ENCODE measurements around the gene KLRC4. TPM values are rescaled to one million over a fixed set of nuclear protein-coding genes. Genes with fewer than 3 reads are reported as not detected.
"Not testable (repeated sequence)": the region's sequence is repeated elsewhere in the genome, so short reads cannot be mapped to it uniquely, and the experiment has no call there.

KLRC4 gene
- total RNA-seq, 5 donors from 2014 or later (not counting 1 experiment from before 2014, with no cell fraction given) = 7.1 to 27.1 (median 17.3) TPM

DNA sequence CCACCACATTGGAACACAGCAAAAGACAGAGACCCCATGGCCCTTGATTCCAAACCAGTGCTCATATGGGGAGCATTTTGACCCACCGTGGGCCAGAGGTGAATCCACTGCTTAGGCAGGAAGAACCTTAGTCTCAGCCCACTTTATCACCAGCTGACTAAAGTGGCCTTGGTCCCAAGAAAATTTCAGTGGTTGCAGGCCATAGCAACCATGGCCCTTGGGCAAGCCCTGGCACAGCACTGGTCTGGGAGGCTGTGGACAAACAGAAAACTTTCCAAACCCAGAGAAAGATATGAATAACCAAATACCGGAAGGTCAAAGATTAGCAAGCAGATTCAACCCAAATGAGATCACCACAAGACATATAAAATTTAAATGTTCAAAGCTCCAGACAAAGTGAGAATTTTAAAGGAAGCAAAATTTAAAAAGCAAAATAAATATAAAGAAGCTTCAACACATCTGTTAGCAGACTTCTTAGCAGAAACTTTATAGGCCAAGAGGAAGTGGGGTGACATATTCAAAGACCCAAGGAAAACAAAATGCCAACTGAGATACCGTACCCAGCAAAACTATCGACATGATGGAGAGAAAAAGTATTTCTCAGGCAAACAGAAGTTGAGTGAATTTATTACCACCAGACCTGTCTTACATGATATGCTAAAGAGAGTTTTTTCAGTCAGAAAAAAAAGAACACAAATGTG is 27.5 kb downstream of the KLRC4 start:
- Histone ChIP-seq H3K9me3 (no peaks in the 10 kb centered on the region), H3K4me3 (ENCODE audit: control insufficient read depth in 1 of 2, extremely low read depth in 1 of 2, low read length in 1 of 2) (peak overlapping the region in 1 of 2 donors; percentile 26), H3K27me3 (replicated peaks in 1 of 2; ENCODE audit: control insufficient read depth in 2 of 2, extremely low read depth in 1 of 2, insufficient read depth in 2 of 2, low read length in 1 of 2) (no peaks in the 10 kb centered on the region), H3K4me1 (ENCODE audit: control insufficient read depth in 1 of 2, extremely low read depth in 1 of 2, insufficient read depth in 2 of 2, low read length in 2 of 2) (peaks cover 0 to 18% of the 10 kb centered on the region in 2 experiments), H3K27ac (ENCODE audit: low read length) (peak overlapping the region; percentile 14), H3K36me3 (ENCODE audit: control insufficient read depth in 2 of 2, extremely low read depth in 1 of 2, insufficient read depth in 1 of 2, low read length in 1 of 2) (peaks cover 0 to 14% of the 10 kb centered on the region in 2 donors)
- ChIA-PET POLR2A (interaction anchor here in 1 of 2 donors (1.0 kb wide), 1 partner anchor 16 kb away, joined by 6 read pairs; no protein-coding TSS in a partner anchor), CTCF (interaction anchor here in 1 of 2 donors (1.1 kb wide), 1 partner anchor 9 kb away, joined by 3 read pairs; no protein-coding TSS in a partner anchor)
- Mint-ChIP-seq H3K36me3 (peaks cover 17% of the 10 kb centered on the region), H3K4me1 (peaks cover 13 to 23% (median 19%) of the 10 kb centered on the region in 3 donors), H3K9me3 (no peaks in the 10 kb centered on the region), H3K4me3 (peak overlapping the region; percentile 52 to 78 (median 69)), H3K27me3 (peaks cover 5 to 15% of the 10 kb centered on the region in 2 donors), H3K27ac (peak overlapping the region; percentile 85 to 87)
- 63% methylated on average over 2 of the region's 4 CpGs for WGBS (ENCODE audit: insufficient coverage)
- peak in 3 of 4 experiments; percentile 33 to 54 (median 37) for ATAC-seq (replicated peaks in 1 of 4)
- DNase-seq = no peak

DNA sequence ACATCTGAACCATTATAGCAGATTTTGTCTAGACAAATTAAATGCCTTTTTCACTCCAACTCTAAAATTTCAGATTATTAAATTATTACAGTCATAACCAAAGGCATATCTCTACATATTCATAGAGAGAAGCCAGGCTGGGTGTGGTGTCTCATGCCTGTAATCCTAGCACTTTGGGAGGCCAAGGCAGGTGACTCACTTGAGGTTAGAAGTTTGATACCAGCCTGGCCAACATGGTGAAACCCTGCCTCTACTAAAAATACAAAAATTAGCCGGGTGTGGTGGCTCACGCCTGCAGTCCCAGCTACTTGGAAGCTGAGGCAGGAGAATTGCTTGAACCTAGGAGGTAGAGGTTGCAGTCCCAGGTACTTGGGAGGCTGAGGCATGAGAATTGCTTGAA is 30.8 kb downstream of the KLRC4 start:
- H3K27ac ChIP-seq (ENCODE audit: low read length); H3K27me3 ChIP-seq (replicated peaks in 1 of 2; ENCODE audit: control insufficient read depth in 2 of 2, extremely low read depth in 1 of 2, insufficient read depth in 2 of 2, low read length in 1 of 2); ATAC-seq (replicated peaks in 1 of 4); POLR2A ChIA-PET; CTCF ChIA-PET; H3K27ac Mint-ChIP-seq; H3K4me3 Mint-ChIP-seq; DNase-seq; H3K4me3 ChIP-seq (ENCODE audit: control insufficient read depth in 1 of 2, extremely low read depth in 1 of 2, low read length in 1 of 2); H3K9me3 Mint-ChIP-seq; H3K9me3 ChIP-seq: not testable (repeated sequence)
- Histone ChIP-seq H3K36me3 (ENCODE audit: control insufficient read depth in 2 of 2, extremely low read depth in 1 of 2, insufficient read depth in 1 of 2, low read length in 1 of 2) (peaks cover 0 to 24% of the 10 kb centered on the region in 2 donors), H3K4me1 (ENCODE audit: control insufficient read depth in 1 of 2, extremely low read depth in 1 of 2, insufficient read depth in 2 of 2, low read length in 2 of 2) (peaks cover 0 to 24% of the 10 kb centered on the region in 2 experiments)
- WGBS (ENCODE audit: insufficient coverage) = no CpG with 5 or more reads among the region's 2 CpGs
- peaks cover 8 to 31% (median 20%) of the 10 kb centered on the region in 3 donors for H3K4me1 Mint-ChIP-seq
- H3K36me3 Mint-ChIP-seq = peaks cover 14% of the 10 kb centered on the region
- peaks cover 0 to 10% of the 10 kb centered on the region in 2 donors for H3K27me3 Mint-ChIP-seq

DNA sequence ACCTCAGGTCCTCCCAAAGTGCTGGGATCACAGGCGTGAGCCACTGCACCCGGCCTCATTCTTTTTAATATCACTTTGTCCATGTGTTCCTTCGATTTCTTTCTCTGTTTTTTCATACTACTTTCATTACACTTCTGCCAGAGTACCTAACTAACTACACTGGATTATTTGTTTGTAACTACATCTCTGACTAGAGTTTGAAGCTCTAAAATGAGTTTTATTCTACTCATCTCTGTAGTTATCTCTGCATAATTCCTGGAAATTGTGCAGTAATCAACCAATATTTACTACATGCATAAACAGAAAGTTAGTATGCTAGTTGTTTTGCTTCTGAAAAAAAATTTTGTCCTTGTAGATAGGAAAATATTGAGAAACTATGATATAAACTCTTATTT is 34.9 kb downstream of the KLRC4 start:
- Mint-ChIP-seq H3K36me3 (peaks cover 14% of the 10 kb centered on the region), H3K9me3 (no peaks in the 10 kb centered on the region)

DNA sequence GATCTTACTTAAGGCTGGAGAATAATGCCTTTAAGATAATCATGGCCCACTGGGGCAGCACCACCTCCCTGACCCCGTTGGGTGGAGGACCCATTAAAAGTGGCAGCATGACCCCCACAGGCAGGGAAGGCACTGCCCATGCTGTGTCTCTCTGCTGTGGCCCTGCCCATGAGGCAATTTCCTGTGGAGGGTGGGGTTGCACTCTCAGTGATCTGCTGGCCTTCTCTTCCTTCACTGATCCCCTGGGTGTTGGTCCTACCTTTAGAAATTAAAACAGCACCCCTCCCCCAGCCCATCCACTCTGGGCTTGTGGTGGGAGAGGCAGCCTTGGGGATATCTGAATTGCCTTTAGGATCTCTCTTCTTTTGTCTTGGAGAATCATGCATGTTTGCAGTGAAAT is 37.0 kb downstream of the KLRC4 start:
- H3K4me1 Mint-ChIP-seq = peaks cover 46 to 62% (median 50%) of the 10 kb centered on the region in 3 donors
- peaks cover 14 to 28% of the 10 kb centered on the region in 2 experiments for H3K4me1 ChIP-seq (ENCODE audit: control insufficient read depth in 1 of 2, extremely low read depth in 1 of 2, insufficient read depth in 2 of 2, low read length in 2 of 2)
- H3K27ac ChIP-seq (ENCODE audit: low read length) = no peak overlapping the region
- CTCF ChIA-PET = interaction anchor here in 1 of 2 donors (0.8 kb wide), 1 partner anchor 723 kb away, joined by 3 read pairs; no protein-coding TSS in a partner anchor
- H3K36me3 ChIP-seq (ENCODE audit: control insufficient read depth in 2 of 2, extremely low read depth in 1 of 2, insufficient read depth in 1 of 2, low read length in 1 of 2) = peaks cover 0 to 25% of the 10 kb centered on the region in 2 donors
- peak; percentile 44 to 64 (median 52) for ATAC-seq (replicated peaks in 1 of 4)
- no peak overlapping the region for H3K4me3 ChIP-seq (ENCODE audit: control insufficient read depth in 1 of 2, extremely low read depth in 1 of 2, low read length in 1 of 2)
- H3K9me3 ChIP-seq = no peaks in the 10 kb centered on the region
- POLR2A ChIA-PET = no interaction called here
- H3K9me3 Mint-ChIP-seq = peaks cover 0 to 5% (median 0%) of the 10 kb centered on the region in 3 donors
- H3K36me3 Mint-ChIP-seq = peaks cover 20% of the 10 kb centered on the region
- H3K27me3 Mint-ChIP-seq = no peaks in the 10 kb centered on the region
- H3K4me3 Mint-ChIP-seq = peak overlapping the region in 1 of 3 donors; percentile 9
- peak overlapping the region; percentile 2 to 24 for H3K27ac Mint-ChIP-seq
- 43% methylated on average over 1 of the region's 1 CpG for WGBS (ENCODE audit: insufficient coverage)
- DNase-seq = no peak
- no peaks in the 10 kb centered on the region for H3K27me3 ChIP-seq (replicated peaks in 1 of 2; ENCODE audit: control insufficient read depth in 2 of 2, extremely low read depth in 1 of 2, insufficient read depth in 2 of 2, low read length in 1 of 2)

More for the DNA sequence above, 34.9 kb downstream of the KLRC4 start:
- Histone ChIP-seq H3K27me3 (replicated peaks in 1 of 2; ENCODE audit: control insufficient read depth in 2 of 2, extremely low read depth in 1 of 2, insufficient read depth in 2 of 2, low read length in 1 of 2) (no peaks in the 10 kb centered on the region), H3K4me1 (ENCODE audit: control insufficient read depth in 1 of 2, extremely low read depth in 1 of 2, insufficient read depth in 2 of 2, low read length in 2 of 2) (peaks cover 13 to 21% of the 10 kb centered on the region in 2 experiments), H3K9me3 (no peaks in the 10 kb centered on the region), H3K27ac (ENCODE audit: low read length) (peak overlapping the region; percentile 45), H3K36me3 (ENCODE audit: control insufficient read depth in 2 of 2, extremely low read depth in 1 of 2, insufficient read depth in 1 of 2, low read length in 1 of 2) (peaks cover 0 to 35% of the 10 kb centered on the region in 2 donors), H3K4me3 (ENCODE audit: control insufficient read depth in 1 of 2, extremely low read depth in 1 of 2, low read length in 1 of 2) (no peak overlapping the region)
- Mint-ChIP-seq H3K27me3 (no peaks in the 10 kb centered on the region), H3K27ac (peak overlapping the region; percentile 63 to 68), H3K4me1 (peaks cover 33 to 56% (median 40%) of the 10 kb centered on the region in 3 donors), H3K4me3 (peak overlapping the region in 2 of 3 donors; percentile 1 to 46)
- ATAC-seq (replicated peaks in 1 of 4) = no peak
- WGBS (ENCODE audit: insufficient coverage) = 87% methylated on average over 2 of the region's 3 CpGs
- CTCF ChIA-PET = interaction anchor here in 1 of 2 donors (0.7 to 1.0 kb wide), 2 partner anchors 19 to 37 kb away, joined by 3 to 5 read pairs; no protein-coding TSS in a partner anchor
- POLR2A ChIA-PET = interaction anchor here (0.5 to 0.9 kb wide), 3 partner anchors 8 to 24 kb away, joined by 3 to 8 read pairs (median 4); no protein-coding TSS in a partner anchor
- no peak for DNase-seq

DNA sequence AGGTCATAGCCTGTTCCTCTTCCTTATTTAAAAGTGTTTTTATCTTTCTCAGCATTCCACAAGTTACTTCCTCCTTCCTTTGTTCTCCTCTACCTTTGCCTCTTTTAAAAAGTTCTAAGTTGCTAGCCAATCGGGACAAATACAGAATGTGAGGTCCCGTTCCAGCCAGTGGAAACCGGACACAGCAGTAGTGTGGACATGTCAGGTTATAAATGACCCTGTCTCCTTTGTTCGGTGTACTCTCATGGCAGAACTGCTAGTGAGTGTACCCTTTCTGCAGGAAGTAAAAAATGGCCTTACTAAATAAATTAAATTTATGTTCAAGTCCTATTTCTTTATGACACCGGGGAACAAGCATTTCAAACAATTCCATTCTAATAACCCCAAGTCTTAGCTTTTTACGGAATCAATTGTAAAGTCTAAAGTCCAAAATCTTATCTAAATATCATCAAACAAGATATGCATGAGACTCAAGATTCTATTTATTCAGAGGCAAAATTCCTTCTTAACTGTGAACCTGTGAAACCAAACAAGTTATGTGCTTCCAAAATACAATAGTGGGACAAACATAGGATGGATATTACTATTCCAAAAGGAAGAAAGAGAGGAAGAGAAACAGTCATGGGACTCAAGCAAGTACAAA is 37.5 kb downstream of the KLRC4 start:
- peaks cover 14 to 30% of the 10 kb centered on the region in 2 experiments for H3K4me1 ChIP-seq (ENCODE audit: control insufficient read depth in 1 of 2, extremely low read depth in 1 of 2, insufficient read depth in 2 of 2, low read length in 2 of 2)
- Mint-ChIP-seq H3K4me1 (peaks cover 48 to 59% (median 52%) of the 10 kb centered on the region in 3 donors), H3K36me3 (peaks cover 20% of the 10 kb centered on the region), H3K27ac (peak overlapping the region; percentile 71 to 72), H3K4me3 (peak overlapping the region in 2 of 3 donors; percentile 3 to 41)
- H3K9me3 ChIP-seq; DNase-seq; H3K27ac ChIP-seq (ENCODE audit: low read length); ATAC-seq (replicated peaks in 1 of 4); H3K4me3 ChIP-seq (ENCODE audit: control insufficient read depth in 1 of 2, extremely low read depth in 1 of 2, low read length in 1 of 2); H3K9me3 Mint-ChIP-seq; H3K27me3 Mint-ChIP-seq; CTCF ChIA-PET; H3K27me3 ChIP-seq (replicated peaks in 1 of 2; ENCODE audit: control insufficient read depth in 2 of 2, extremely low read depth in 1 of 2, insufficient read depth in 2 of 2, low read length in 1 of 2): not testable (repeated sequence)
- no CpG with 5 or more reads among the region's 6 CpGs for WGBS (ENCODE audit: insufficient coverage)
- H3K36me3 ChIP-seq (ENCODE audit: control insufficient read depth in 2 of 2, extremely low read depth in 1 of 2, insufficient read depth in 1 of 2, low read length in 1 of 2) = peaks cover 0 to 28% of the 10 kb centered on the region in 2 donors
- POLR2A ChIA-PET = interaction anchor here in 1 of 2 donors (0.6 kb wide), 1 partner anchor 617 kb away, joined by 3 read pairs; no protein-coding TSS in a partner anchor
